Central memory CD4-positive, alpha-beta T cell (primary cell): ENCODE results near the gene CXXC5.

Experiments used
- DNase-seq: peaks from one replicate; pipeline ENCODE4 v3.0.0; 2022

CXXC5 gene

GRCh38 chr5:139638736-139639618 is 9.2 kb upstream of the CXXC5 start:
- DNase-seq: no peak

GRCh38 chr5:139639619-139640380 is 8.3 kb upstream of the CXXC5 start:
- DNase-seq: no peak

- no peak for DNase-seq
These were observed 7.6 kb upstream of the CXXC5 start for GRCh38 chr5:139640421-139641115.

GRCh38 chr5:139641116-139642080 is 6.8 kb upstream of the CXXC5 start:
- DNase-seq: no peak

- no peak for DNase-seq
These were observed 5.9 kb upstream of the CXXC5 start for GRCh38 chr5:139642213-139642612.

GRCh38 chr5:139642891-139643871 is 5.0 kb upstream of the CXXC5 start:
- no peak for DNase-seq

GRCh38 chr5:139644001-139644456 is 4.1 kb upstream of the CXXC5 start:
- DNase-seq: no peak

- no peak for DNase-seq
These were observed 3.3 kb upstream of the CXXC5 start for GRCh38 chr5:139644646-139645429.

- no peak for DNase-seq
These were observed 2.7 kb upstream of the CXXC5 start for GRCh38 chr5:139645430-139645871.

- DNase-seq: no peak
These were observed 2.0 kb upstream of the CXXC5 start for GRCh38 chr5:139646111-139646510.

- no peak for DNase-seq
These were observed 1.1 kb upstream of the CXXC5 start for GRCh38 chr5:139646912-139647505.

- DNase-seq: no peak
These were observed 494 bp upstream of the CXXC5 start for GRCh38 chr5:139647506-139648204.

- no peak for DNase-seq
These were observed 1.2 kb downstream of the CXXC5 start for GRCh38 chr5:139649082-139649991.

GRCh38 chr5:139650031-139650688 is 2.0 kb downstream of the CXXC5 start:
- no peak for DNase-seq

GRCh38 chr5:139650689-139651042 is 2.5 kb downstream of the CXXC5 start:
- DNase-seq: no peak

- no peak for DNase-seq
These were observed 3.1 kb downstream of the CXXC5 start for GRCh38 chr5:139651043-139651834.
